Adipocyte (in vitro differentiated cells): ENCODE data around the gene ZCCHC17.

Source experiments
- DNase-seq: peaks from one replicate; pipeline ENCODE4 v3.0.0-alpha.2; 2015; ENCODE audit warnings: low read depth
- H3K27me3 ChIP-seq: replicated peaks from 2 replicates; pipeline ENCODE4 v1.7.0; 2013; ENCODE audit warnings: mild to moderate bottlenecking, low read length, moderate library complexity; ENCODE audit not compliant: control insufficient read depth, insufficient read depth
- H3K36me3 ChIP-seq: 2 replicates; pipeline ENCODE4 v1.7.0; 2013; ENCODE audit warnings: low read length, mild to moderate bottlenecking, moderate library complexity; ENCODE audit not compliant: control insufficient read depth, insufficient read depth, severe bottlenecking
- H3K4me1 ChIP-seq: 2 replicates; pipeline ENCODE4 v1.7.0; 2013; ENCODE audit warnings: mild to moderate bottlenecking, low read length, moderate library complexity; ENCODE audit not compliant: control insufficient read depth, insufficient read depth
- H3K4me3 ChIP-seq: 2 replicates; pipeline ENCODE4 v1.7.0; 2013; ENCODE audit warnings: mild to moderate bottlenecking, low read length, moderate library complexity
- H3K9ac ChIP-seq: 2 replicates; pipeline ENCODE4 v1.7.0; 2013; ENCODE audit warnings: mild to moderate bottlenecking, low read length, moderate library complexity
- H3K9me3 ChIP-seq: 2 replicates; pipeline ENCODE4 v1.7.0; 2013; ENCODE audit warnings: mild to moderate bottlenecking, low read length, moderate library complexity; ENCODE audit not compliant: control insufficient read depth

Gene ZCCHC17

GRCh38 chr1:31346785-31347184 lies 50.0 kb downstream of the ZCCHC17 start:
- H3K4me1 ChIP-seq, result no peaks in the 10 kb centered on the region
- no peak for DNase-seq
- H3K9ac ChIP-seq, result no peak overlapping the region

GRCh38 chr1:31348449-31348848 lies 51.6 kb downstream of the ZCCHC17 start:
- Histone ChIP-seq H3K36me3 (peaks cover 81% of the 10 kb centered on the region), H3K27me3 (no peaks in the 10 kb centered on the region), H3K4me1 (no peaks in the 10 kb centered on the region), H3K4me3 (no peak overlapping the region), H3K9me3 (no peaks in the 10 kb centered on the region), H3K9ac (no peak overlapping the region)
- no peak for DNase-seq

More at GRCh38 chr1:31346785-31347184, 50.0 kb downstream of the ZCCHC17 start:
- no peaks in the 10 kb centered on the region for H3K27me3 ChIP-seq
- H3K36me3 ChIP-seq, result peaks cover 71% of the 10 kb centered on the region
- H3K9me3 ChIP-seq, result no peaks in the 10 kb centered on the region
- H3K4me3 ChIP-seq, result no peak overlapping the region

GRCh38 chr1:31354283-31354682 lies 57.5 kb downstream of the ZCCHC17 start:
- Histone ChIP-seq H3K36me3 (peaks cover 69% of the 10 kb centered on the region), H3K9me3 (no peaks in the 10 kb centered on the region), H3K4me3 (no peak overlapping the region), H3K4me1 (peaks cover 8% of the 10 kb centered on the region), H3K9ac (peak overlapping the region; percentile 37), H3K27me3 (no peaks in the 10 kb centered on the region)
- DNase-seq, result peak; percentile 19

- H3K36me3 ChIP-seq, result peaks cover 66% of the 10 kb centered on the region
- H3K9ac ChIP-seq, result no peak overlapping the region
- H3K27me3 ChIP-seq, result no peaks in the 10 kb centered on the region
- H3K4me3 ChIP-seq, result no peak overlapping the region
- DNase-seq, result no peak
- peaks cover 8% of the 10 kb centered on the region for H3K4me1 ChIP-seq
- no peaks in the 10 kb centered on the region for H3K9me3 ChIP-seq
These were observed 59.6 kb downstream of the ZCCHC17 start for GRCh38 chr1:31356427-31356826.

- H3K36me3 ChIP-seq, result peaks cover 69% of the 10 kb centered on the region
- H3K27me3 ChIP-seq, result no peaks in the 10 kb centered on the region
- no peaks in the 10 kb centered on the region for H3K4me1 ChIP-seq
- H3K9me3 ChIP-seq, result no peaks in the 10 kb centered on the region
- no peak overlapping the region for H3K4me3 ChIP-seq
- no peak for DNase-seq
- no peak overlapping the region for H3K9ac ChIP-seq
These were observed 64.8 kb downstream of the ZCCHC17 start for GRCh38 chr1:31361607-31362006.

- no peak for DNase-seq
- Histone ChIP-seq H3K27me3 (no peaks in the 10 kb centered on the region), H3K9ac (no peak overlapping the region), H3K4me3 (no peak overlapping the region), H3K36me3 (peaks cover 69% of the 10 kb centered on the region), H3K9me3 (no peaks in the 10 kb centered on the region), H3K4me1 (no peaks in the 10 kb centered on the region)
These were observed 65.2 kb downstream of the ZCCHC17 start for GRCh38 chr1:31362032-31362431.

GRCh38 chr1:31364561-31365250 lies 67.9 kb downstream of the ZCCHC17 start:
- no peak for DNase-seq
- Histone ChIP-seq H3K4me1 (peaks cover 4% of the 10 kb centered on the region), H3K36me3 (peaks cover 74% of the 10 kb centered on the region), H3K27me3 (no peaks in the 10 kb centered on the region), H3K9ac (no peak overlapping the region), H3K4me3 (no peak overlapping the region), H3K9me3 (no peaks in the 10 kb centered on the region)

- no peaks in the 10 kb centered on the region for H3K27me3 ChIP-seq
- no peak for DNase-seq
- H3K4me1 ChIP-seq, result peaks cover 18% of the 10 kb centered on the region
- no peaks in the 10 kb centered on the region for H3K9me3 ChIP-seq
- H3K36me3 ChIP-seq, result peaks cover 59% of the 10 kb centered on the region
- H3K9ac ChIP-seq, result no peak overlapping the region
- H3K4me3 ChIP-seq, result no peak overlapping the region
These were observed 70.0 kb downstream of the ZCCHC17 start for GRCh38 chr1:31366796-31367195.

GRCh38 chr1:31368611-31369107 lies 71.8 kb downstream of the ZCCHC17 start:
- Histone ChIP-seq H3K4me3 (no peak overlapping the region), H3K36me3 (peaks cover 56% of the 10 kb centered on the region), H3K27me3 (no peaks in the 10 kb centered on the region), H3K9ac (no peak overlapping the region), H3K9me3 (no peaks in the 10 kb centered on the region), H3K4me1 (peaks cover 35% of the 10 kb centered on the region)
- no peak for DNase-seq

- H3K36me3 ChIP-seq, result peaks cover 43% of the 10 kb centered on the region
- no peaks in the 10 kb centered on the region for H3K9me3 ChIP-seq
- H3K9ac ChIP-seq, result no peak overlapping the region
- H3K4me1 ChIP-seq, result peaks cover 48% of the 10 kb centered on the region
- no peak for DNase-seq
- H3K4me3 ChIP-seq, result no peak overlapping the region
- H3K27me3 ChIP-seq, result no peaks in the 10 kb centered on the region
These were observed 73.2 kb downstream of the ZCCHC17 start for GRCh38 chr1:31370021-31370420.

- peak overlapping the region; percentile 82 for H3K4me3 ChIP-seq
- H3K9me3 ChIP-seq, result no peaks in the 10 kb centered on the region
These were observed 73.7 kb downstream of the ZCCHC17 start for GRCh38 chr1:31370565-31370964.

More at GRCh38 chr1:31370565-31370964, 73.7 kb downstream of the ZCCHC17 start:
- Histone ChIP-seq H3K4me1 (peaks cover 52% of the 10 kb centered on the region), H3K27me3 (no peaks in the 10 kb centered on the region), H3K36me3 (peaks cover 38% of the 10 kb centered on the region), H3K9ac (no peak overlapping the region)
- DNase-seq, result no peak
